ENCODE results near the gene C5orf15. TPM values are rescaled to one million over a fixed set of nuclear protein-coding genes. Genes with fewer than 3 reads are reported as not detected.

Gene C5orf15
- total RNA-seq, 3 donors from 2014 or later, result 40.6 to 68.9 (median 41.0) TPM

- H3K27me3 ChIP-seq, result no peaks in the 10 kb centered on the region
- H3K4me1 ChIP-seq, result no peaks in the 10 kb centered on the region
- DNase-seq (ENCODE audit: low spot score in 2 of 2), result no peak
- H3K36me3 ChIP-seq, result no peaks in the 10 kb centered on the region
- H3K4me3 ChIP-seq, result no peak overlapping the region
- H3K27ac ChIP-seq, result no peak overlapping the region
- H3K9me3 ChIP-seq, result no peaks in the 10 kb centered on the region
- intact Hi-C loops (cut with DNase I; ENCODE audit: low total_unique reads), result no loop called here
- TF ChIP-seq POLR2AphosphoS5 (IDR thresholded peaks at IDR 0.05) (no peak), POLR2A (IDR thresholded peaks at IDR 0.05) (no peak)
Measured at GRCh38 chr5:133935667-133935940, 32.8 kb downstream of the C5orf15 start.

- no peaks in the 10 kb centered on the region for H3K27me3 ChIP-seq
- intact Hi-C loops (cut with DNase I; ENCODE audit: low total_unique reads), result no loop called here
- H3K9me3 ChIP-seq, result no peaks in the 10 kb centered on the region
- no peak overlapping the region for H3K27ac ChIP-seq
- no peak for TF ChIP-seq CTCF (IDR thresholded peaks at IDR 0.05)
- no peak for TF ChIP-seq POLR2AphosphoS5 (IDR thresholded peaks at IDR 0.05)
- no peak for TF ChIP-seq POLR2A (IDR thresholded peaks at IDR 0.05)
- no peaks in the 10 kb centered on the region for H3K36me3 ChIP-seq
- no peak overlapping the region for H3K4me3 ChIP-seq
- DNase-seq (ENCODE audit: low spot score in 2 of 2), result no peak
- no peaks in the 10 kb centered on the region for H3K4me1 ChIP-seq
Measured at GRCh38 chr5:133934822-133935666, 33.4 kb downstream of the C5orf15 start.

GRCh38 chr5:133934311-133934710 is 34.1 kb downstream of the C5orf15 start:
- no peak overlapping the region for H3K27ac ChIP-seq
- no peaks in the 10 kb centered on the region for H3K4me1 ChIP-seq
- H3K36me3 ChIP-seq, result no peaks in the 10 kb centered on the region
- no peaks in the 10 kb centered on the region for H3K9me3 ChIP-seq
- DNase-seq (ENCODE audit: low spot score in 2 of 2), result no peak
- TF ChIP-seq POLR2AphosphoS5 (IDR thresholded peaks at IDR 0.05) (no peak), CTCF (IDR thresholded peaks at IDR 0.05) (no peak), POLR2A (IDR thresholded peaks at IDR 0.05) (no peak)
- H3K4me3 ChIP-seq, result no peak overlapping the region
- intact Hi-C loops (cut with DNase I; ENCODE audit: low total_unique reads), result no loop called here
- no peaks in the 10 kb centered on the region for H3K27me3 ChIP-seq

GRCh38 chr5:133933670-133934295 is 34.6 kb downstream of the C5orf15 start:
- intact Hi-C loops (cut with DNase I; ENCODE audit: low total_unique reads), result no loop called here

GRCh38 chr5:133933169-133933509 is 35.3 kb downstream of the C5orf15 start:
- no peaks in the 10 kb centered on the region for H3K36me3 ChIP-seq
- H3K4me1 ChIP-seq, result no peaks in the 10 kb centered on the region
- H3K9me3 ChIP-seq, result no peaks in the 10 kb centered on the region
- no peaks in the 10 kb centered on the region for H3K27me3 ChIP-seq
- no peak overlapping the region for H3K4me3 ChIP-seq
- TF ChIP-seq CTCF (IDR thresholded peaks at IDR 0.05) (no peak), POLR2AphosphoS5 (IDR thresholded peaks at IDR 0.05) (no peak), POLR2A (IDR thresholded peaks at IDR 0.05) (no peak)
- no peak overlapping the region for H3K27ac ChIP-seq
- intact Hi-C loops (cut with DNase I; ENCODE audit: low total_unique reads), result no loop called here
- no peak for DNase-seq (ENCODE audit: low spot score in 2 of 2)

More at GRCh38 chr5:133933670-133934295, 34.6 kb downstream of the C5orf15 start:
- Histone ChIP-seq H3K36me3 (no peaks in the 10 kb centered on the region), H3K4me1 (no peaks in the 10 kb centered on the region), H3K4me3 (no peak overlapping the region), H3K9me3 (no peaks in the 10 kb centered on the region), H3K27me3 (no peaks in the 10 kb centered on the region), H3K27ac (no peak overlapping the region)
- no peak for TF ChIP-seq POLR2AphosphoS5 (IDR thresholded peaks at IDR 0.05)
- TF ChIP-seq POLR2A (IDR thresholded peaks at IDR 0.05), result no peak
- no peak for TF ChIP-seq CTCF (IDR thresholded peaks at IDR 0.05)
- no peak for DNase-seq (ENCODE audit: low spot score in 2 of 2)
